Measurements from ENCODE around the gene CDKN2D.

Gene CDKN2D

GRCh38 chr19:10519421-10519820 lies 49.4 kb downstream of the CDKN2D start:
- DNase-seq: no peak

GRCh38 chr19:10518444-10519361 lies 50.1 kb downstream of the CDKN2D start:
- peak; percentile 51 to 84 for DNase-seq

- peak in 1 of 2 experiments; percentile 34 for DNase-seq
These were observed 50.9 kb downstream of the CDKN2D start for GRCh38 chr19:10517760-10518443.

- DNase-seq: peak; percentile 29 to 31
These were observed 51.4 kb downstream of the CDKN2D start, which contains the start of gene S1PR5 for GRCh38 chr19:10517361-10517759. TSS of gene S1PR5 (minus strand) at chr19:10517447. CDS start at chr19:10515011, 2,436 bp downstream.

GRCh38 chr19:10516671-10517286 lies 52.0 kb downstream of the CDKN2D start:
- no peak for DNase-seq

Measured in NCI-H524 (cell line).